GM21786 (cell line): ENCODE measurements around the gene PLBD1.
A peak's percentile ranks its signal among the peaks of the same experiment; 100 is the strongest.

Source experiments
- ATAC-seq: cut with Tn5 transposase; IDR thresholded peaks from one replicate; pipeline ENCODE4 v1.9.1; 2021; ENCODE audit not compliant: unreplicated experiment

Gene PLBD1

DNA sequence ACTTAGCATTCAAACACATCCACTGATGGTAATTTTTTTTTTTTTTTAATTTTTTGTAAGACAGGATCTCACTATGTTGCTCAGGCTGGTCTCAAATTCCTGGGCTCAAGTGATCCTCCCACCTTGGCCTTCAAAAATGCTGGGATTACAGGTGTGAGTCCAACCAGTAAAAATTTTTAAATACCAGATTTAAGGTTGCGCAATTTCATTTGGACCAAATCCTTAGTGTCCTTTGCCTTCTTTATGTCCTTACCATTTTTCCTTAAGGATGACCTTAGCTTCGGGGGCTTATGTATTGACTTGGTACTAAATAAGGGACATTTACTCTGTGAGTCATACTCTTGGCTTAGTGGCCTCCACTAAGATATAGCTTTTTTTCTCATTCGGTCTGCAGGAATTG, 4.1 kb upstream of the PLBD1 start:
- no peak for ATAC-seq

DNA sequence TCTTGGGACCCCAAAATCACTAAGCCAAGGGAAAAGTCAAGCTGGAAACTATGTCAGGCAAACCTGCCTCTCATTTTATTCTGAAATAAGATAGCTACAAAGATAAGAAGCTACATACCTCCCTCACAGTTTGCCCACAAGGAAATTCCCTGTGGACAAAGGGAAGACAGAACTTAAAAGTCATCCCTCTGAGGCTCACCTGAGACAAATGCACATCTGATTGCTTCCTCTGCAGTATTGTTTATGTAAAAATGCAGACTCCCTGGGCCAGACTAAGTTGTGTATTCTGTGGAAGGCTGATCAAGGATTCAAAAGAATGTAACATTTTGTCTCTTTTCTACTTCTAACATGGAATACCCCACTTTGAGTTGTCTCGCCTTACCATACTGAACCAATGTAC, 2.5 kb upstream of the PLBD1 start:
- no peak for ATAC-seq

DNA sequence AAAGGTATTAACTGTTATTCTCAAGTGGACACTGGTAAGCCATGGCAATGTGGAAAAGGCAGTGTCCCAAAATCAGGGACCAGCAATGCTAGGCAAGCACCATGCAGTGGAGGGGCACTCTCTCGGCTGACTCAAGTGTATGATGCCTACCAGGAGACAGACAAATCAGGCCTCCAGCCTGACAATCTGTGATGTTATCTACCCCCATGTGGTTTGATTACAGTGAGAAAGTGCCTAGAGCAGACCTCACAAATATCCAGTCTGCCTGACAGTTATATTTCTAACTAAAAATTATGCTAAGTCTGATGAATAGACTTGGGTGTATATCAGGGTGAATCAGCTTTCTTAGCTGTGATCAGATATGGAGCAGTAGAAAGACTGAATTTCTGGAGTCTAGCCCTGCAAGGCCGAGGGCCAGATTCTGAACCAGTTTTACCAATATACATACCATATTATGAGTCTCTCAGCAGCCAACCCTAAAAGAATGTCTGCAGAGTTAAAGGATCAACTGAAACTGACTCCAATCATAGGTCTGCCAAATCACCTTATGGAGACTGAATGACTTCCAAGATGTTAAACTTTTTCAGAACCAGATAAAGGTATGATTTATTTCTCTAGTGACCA, 3.2 kb downstream of the PLBD1 start:
- ATAC-seq, result no peak

DNA sequence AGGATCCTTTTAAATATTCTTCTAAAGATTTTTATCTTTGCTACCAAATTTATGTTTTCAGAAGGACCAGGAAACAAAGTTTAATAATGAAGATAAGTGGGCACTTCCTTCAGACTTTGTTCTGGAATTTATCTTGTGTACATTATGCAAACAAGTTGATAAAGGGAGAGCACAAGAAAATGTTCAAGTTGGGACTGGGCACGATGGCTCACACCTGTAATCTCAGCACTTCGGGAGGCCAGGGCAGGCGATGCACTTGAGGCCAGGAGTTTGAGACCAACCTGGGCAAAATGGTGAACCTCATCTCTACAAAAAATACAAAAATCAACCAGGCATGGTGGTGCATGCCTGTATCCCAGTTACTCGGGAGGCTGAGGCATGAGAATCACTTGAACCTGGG, 4.6 kb downstream of the PLBD1 start:
- ATAC-seq, result no peak

DNA sequence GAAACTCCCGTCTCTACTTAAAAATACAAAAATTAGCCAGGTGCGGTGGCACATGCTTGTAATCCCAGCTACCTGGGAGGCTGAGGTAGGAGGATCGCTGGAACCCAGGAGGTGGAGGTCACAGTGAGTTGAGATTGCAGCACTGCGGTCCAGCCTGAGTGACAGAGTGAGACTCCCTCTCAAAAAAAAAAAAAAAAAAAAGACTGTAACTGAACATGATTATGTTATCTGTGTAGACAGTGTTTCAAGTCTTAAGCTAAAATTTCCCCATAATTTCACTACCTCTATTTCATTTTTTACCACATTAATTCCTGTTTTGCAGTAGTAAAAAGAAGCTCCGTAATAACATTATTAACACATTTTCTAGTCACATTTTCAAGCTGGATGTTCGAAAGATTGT, 5.4 kb downstream of the PLBD1 start:
- no peak for ATAC-seq

DNA sequence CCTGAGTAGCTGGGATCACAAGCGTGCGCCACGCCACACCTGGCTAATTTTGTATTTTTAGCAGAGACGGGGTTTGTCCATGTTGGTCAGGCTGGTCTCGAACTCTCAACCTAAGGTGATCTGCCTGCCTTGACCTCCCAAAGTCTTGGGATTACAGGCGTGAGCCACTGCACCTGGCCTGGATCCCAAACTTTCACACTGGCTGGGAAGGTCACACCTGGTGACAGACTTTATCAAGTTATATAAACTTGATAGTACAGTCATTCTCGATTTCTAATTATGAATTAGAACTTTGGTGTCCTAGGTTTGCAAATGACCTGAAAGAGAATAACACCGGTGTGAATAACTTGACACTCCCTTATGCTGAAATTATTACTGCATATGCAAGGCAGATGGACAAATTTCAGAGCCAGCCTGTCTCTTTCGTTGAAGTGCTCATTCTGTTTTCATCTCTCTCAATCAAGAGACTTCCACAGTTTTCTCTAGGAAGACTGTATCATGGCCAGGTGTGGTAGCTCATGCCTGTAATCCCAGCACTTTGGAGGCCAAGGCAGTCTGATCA, 5.9 kb downstream of the PLBD1 start:
- no peak for ATAC-seq

DNA sequence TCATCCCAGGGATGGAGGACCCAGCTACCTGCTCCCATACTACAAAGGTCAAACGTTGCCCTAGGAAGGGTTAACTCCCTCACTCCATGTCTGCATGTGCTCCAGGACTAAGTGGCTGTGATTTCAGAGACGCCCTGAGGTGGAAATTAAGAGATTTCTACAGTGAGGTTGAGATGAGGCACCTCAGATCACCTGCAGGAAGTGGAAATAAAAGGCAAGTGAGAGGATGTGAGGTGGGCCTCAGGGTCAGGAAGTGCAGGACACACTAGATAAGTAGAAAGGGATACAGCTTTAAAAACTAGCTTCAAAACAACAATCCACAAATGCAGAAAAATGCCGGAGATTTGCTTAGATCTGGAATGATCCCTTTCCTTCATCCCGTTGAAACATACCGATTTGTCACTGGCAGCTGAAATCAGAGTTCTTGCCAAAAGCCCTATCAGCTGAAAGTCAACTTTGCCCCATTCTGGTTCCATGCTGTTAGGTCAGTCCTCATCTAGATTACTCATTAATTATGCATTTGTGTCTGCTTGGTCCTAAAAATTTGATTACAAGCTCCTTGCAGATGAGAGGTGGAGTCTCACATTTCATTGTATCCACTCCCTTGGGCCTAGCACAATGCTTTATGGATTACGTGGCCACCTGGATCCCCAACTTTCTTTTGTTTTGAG, 6.6 kb downstream of the PLBD1 start:
- ATAC-seq, result no peak

DNA sequence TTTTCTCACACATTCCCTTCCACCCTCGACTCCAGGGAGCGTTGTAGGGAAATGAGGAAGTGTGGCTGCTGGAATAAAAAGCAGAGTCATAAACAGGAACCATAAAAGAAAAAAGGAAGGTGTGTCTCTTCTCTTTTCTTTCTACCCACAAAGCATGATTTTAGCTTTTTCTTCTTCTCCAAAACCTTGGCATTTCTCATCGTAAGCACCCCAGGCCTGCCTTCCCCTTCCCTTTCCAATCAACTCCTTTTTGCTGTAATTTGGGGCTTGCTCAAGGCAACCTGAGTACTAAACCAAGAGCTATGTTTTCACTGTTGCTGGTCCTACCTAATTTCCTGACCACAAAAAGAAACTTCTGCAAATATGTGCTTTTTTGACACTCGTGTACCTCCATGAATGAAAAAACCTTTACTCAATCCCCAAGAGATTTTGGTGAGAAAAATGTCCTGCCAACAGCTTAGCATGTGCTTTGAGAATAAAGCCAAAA, 9.2 kb downstream of the PLBD1 start:
- ATAC-seq, result no peak

DNA sequence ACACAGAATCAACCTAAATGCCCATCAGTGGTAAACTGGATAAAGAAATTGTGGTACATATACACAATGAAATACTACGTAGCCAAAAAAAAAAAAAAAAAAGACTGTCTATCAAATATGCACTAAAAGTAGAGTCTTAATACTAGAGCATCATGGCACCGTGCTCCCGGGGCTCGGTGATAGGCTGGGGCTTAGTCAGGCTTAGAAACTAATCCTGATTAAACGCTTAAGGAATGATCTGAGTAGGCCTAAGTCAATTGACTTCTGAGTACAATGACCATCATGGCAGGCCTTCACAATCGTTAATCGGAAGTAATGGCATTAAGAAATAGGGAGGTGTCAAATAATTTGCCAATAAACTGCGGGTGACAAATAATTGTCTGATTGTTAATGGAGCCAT, 9.7 kb downstream of the PLBD1 start:
- ATAC-seq, result no peak

DNA sequence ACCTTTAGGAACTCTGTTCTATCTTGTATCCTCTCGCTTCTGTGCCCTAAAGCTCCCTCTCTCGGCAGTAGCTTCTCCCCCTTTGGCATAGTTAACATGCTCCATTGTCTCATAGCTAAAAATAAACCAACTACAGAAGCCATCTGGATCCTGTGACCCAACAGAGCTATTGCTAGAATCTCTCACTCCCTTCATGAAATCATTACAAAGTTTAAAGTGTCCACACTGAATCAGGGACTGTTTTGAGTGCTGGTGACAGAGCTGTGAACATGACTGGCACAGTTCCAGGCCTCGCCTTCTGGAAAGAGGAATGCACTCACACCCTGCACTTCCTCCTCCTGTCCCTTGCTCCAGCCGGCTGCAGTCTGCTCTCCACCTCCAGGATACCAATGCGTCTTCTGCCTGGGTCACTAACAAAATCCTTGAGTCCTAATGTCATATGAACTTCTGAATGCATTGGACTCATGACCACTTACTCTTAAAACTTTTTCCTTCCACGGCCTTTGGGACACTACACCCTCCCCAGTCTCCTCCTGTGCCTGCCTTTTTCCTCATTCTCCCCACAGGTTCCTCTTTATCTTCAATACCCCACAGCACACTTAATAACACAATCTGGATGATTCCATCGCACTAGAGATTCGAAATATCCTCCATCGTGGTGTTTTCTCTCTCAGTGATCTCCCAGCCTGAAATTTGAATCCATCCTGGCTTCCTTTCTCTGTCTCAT, 13.2 kb downstream of the PLBD1 start:
- no peak for ATAC-seq

DNA sequence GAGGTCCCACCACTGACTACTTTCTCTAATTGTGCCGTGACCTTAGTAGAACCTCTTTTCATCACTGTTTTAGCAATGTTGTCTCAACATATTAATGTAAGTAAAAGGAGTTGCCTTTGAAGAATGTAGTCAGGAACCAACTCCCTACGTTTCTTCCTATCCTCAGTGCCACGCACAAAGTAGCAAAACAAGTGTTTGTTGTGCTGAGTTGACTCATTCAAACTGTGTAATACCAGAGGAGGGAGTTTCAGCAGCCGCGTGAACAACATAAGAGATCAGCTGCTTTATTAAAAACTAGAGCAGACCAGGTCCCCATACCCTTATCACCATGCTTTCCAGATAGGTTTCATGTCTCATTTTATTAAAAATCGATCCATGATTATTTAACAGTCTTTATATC, 19.1 kb downstream of the PLBD1 start:
- ATAC-seq, result no peak

DNA sequence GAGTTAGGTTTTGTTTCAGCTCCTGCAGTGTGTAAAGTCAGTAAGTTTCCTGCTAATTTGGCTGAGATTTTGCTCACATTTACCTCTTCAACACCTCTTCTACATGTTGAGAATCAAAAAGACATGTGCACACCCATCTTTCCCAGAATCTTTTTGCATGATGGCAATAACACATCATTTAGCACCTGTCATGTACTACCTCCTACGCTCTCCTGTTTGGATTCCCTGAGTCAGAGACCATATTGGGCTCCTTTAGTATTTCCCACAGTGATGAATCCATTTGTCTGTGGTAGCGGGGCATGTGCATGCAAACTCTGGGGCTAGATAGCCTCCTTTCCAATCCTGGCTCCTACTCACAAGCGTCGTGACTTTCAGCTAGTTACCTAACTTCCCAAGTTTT, 20.1 kb downstream of the PLBD1 start:
- ATAC-seq, result no peak

DNA sequence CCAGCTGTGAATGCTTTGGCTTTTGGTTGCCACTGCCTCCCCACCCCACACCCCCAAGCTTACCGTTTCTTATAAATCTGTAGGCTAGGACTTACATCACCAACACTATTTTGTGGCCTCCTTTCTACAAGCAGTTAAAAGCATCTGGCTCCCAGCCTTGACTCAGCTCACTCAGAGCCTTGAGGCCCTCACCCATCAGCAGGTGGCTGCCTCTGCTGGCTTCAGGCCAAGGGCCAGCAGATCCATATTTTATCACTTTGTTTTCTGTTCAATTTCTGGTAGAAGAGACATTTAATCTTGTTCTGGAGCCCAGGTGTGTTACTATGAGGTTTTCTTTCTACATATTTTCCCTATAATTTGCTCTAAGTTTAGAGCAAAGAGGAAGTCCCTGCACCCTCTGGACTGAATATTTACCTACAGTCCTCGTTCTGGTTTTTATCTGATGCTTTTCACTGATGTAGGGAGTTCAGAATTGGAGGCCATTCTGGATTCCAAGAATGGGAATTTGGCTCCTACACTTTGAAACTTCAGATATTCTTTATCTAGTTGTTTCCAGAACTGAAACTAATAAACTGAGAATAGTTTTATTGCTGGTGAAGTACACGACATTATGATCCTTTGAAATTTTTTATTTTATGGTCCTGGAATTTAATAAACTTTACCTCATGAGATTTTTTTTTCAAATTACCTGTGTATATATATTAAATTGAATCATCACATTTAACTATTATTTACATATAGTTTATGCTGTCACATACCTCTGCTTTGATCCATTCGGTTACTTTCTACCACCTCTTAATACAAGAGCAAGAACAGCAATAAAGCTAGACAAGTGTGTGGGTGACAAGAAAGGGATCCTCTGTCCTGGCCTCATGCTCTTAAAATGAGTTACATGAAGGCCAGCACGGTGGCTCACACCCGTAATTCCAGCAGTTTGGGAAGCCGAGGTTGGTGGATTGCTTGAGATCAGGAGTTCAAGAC, 22.2 kb downstream of the PLBD1 start:
- no peak for ATAC-seq

DNA sequence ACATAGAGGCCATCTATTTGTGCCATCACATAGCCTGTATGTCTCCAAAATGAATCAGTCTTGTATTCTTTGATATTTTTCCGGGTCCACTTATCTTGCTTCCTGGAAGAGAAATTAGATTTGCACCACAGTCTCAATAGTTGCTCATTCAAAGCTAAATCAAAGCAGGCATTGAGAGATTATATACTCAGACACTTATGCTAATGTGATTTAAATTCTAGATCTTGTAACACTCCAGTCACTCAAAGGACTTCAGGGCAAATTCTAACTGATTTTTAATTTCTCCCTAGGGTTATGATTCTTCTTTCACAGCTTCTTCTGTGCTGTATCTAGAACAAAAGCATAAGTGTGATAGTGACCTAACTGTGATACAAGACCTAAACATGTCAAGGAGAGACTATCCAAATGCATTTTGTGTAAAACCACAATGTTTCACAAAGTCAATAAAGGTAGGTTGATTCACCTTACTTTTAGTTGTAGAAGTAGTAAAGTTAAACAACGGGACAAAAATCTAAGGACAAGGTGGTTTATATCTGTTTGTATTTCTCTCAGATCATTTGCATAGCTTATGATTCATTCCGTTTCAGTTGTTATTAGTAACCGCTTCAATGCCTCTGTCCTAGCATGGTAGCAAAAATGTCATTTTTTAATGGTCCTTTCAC, 26.8 kb downstream of the PLBD1 start:
- ATAC-seq, result peak; percentile 82

DNA sequence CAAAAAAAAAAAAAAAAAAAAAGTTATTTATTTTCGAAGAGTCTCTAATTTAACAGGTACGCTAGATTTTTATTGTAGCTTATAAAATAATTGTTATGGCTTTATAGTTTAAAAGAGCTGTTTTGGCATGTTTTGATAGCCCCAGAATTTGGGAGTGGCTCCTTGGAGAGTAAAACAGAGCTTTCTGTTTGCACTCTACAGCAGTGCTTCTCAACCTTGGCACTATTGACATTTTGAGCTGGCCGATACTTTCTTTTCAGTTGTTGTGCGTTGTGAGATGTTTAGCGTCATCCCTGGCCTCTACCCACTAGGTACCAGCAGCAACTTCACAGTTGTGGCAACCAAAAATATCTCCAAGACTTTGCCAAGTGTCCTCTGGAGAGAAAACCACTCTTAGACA, 30.6 kb downstream of the PLBD1 start:
- no peak for ATAC-seq

DNA sequence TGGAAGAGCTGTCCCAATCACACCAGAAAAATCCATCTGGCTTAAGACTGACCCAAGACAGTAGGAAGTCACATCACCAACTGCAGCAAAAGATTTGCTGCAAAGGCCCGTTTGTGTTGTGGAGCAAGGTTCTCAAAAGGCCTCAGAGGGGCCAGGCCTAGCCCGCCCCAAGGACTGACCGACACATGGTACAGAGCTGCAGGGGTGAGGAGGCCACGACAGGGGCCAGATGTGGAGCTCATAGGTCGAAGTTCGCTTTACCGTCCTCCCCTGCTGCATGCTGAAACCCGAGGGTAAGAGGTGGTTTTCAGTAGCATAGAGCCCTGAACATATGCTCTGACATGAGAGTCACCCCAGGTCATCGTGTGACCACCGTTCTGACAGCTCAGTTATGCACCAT, 35.5 kb downstream of the PLBD1 start:
- no peak for ATAC-seq

DNA sequence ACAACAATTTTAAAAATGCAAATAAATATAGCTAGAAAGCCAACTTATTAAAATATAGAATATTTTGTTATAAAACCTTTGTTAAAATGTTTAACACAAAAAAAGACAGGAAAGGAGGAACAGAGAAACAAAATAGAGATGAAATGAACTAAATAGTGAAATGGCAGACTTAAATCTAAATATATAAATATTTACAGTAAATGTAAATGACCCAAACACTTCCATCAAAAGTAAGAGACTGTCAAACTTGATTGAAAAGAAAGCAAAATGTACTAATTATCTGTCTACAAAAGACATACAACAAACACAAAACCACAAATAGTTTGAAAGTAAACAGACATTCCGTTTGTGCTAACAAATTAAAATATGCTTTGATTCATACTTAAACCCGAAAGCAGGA, 41.7 kb downstream of the PLBD1 start:
- ATAC-seq, result no peak

DNA sequence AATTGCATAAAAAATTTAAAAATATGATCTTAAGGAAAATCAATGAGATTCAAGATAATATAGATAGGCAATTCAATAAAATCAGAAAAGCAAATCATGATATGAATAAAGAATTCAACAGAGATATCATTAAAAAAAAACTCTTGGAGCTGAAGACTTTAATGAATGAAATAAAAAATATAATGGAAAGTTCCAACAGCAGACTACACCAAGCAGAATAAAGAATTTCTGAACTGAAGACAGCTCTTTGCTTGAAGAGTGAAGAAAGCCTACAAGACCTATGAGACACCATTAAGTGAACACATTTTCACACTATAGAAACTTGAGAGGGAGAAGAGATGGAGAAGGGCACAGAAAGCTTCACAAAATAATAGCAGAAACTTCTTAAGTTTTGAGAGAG, 45.9 kb downstream of the PLBD1 start:
- ATAC-seq, result no peak

DNA sequence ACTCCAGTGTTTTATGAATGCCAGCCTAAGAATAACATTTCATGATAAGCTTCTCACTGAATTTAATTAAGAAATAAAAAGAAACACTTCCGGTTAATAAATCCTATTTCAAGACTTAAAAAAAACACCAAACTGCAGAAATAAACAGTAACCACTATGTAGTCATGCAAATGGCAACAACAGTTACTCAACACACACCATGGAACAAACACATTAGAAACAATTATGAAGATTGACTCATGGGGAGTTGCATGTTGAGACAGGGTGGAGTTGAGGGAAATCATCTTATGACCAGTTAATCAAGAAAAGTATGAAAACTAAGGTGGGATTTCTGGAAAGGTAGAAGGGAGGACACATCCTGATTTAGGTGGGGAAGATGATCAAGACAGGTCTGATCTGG, 52.7 kb downstream of the PLBD1 start:
- no peak for ATAC-seq

DNA sequence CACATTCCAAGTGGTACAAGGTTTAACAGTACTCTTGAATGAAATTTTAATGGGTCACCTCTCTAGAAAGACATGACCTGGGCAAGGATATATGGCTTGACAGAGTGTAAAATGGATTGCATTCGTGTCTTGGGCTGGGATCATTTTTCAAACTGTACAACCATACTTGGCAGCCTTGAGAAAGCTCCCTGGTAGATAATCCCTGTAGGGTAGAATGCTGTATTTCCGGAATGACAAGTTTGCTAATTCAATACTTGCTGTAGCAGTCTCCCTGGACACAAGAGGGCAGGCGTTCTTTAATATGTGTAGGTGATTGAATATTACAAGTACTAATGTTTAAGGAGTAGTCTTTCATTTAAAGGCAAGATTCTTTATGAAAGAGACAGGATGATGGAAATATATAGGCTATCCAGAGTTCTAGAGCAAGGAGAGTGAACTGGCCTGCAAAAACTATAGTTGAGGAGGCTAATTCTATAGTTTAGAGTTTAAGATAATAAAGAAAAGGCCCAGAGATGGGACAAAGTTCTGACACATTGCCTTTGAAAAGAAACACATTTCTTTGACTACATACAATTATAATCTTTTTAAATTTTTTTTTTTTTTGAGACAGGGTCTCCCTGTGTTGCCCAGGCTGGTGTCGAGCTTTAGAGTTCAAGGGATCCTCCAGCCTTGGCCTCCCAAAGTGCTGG, 53.4 kb downstream of the PLBD1 start:
- ATAC-seq, result no peak
